HG03558 (cell line): ENCODE data around the gene CASP2.
A peak's percentile ranks its signal among the peaks of the same experiment; 100 is the strongest.
"Not testable (repeated sequence)": the region's sequence is repeated elsewhere in the genome, so short reads cannot be mapped to it uniquely, and the experiment has no call there.

Source experiments
- ATAC-seq: cut with Tn5 transposase; IDR thresholded peaks from one replicate; pipeline ENCODE4 v1.9.1; 2021; ENCODE audit warnings: moderate number of reproducible peaks; ENCODE audit not compliant: unreplicated experiment; ENCODE audit errors: extremely low read depth

CASP2 gene

GRCh38 chr7:143263266-143264195 is 24.6 kb upstream of the CASP2 start, which contains the start of gene GSTK1:
Gene GSTK1, plus strand, starts transcription at chr7:143263441. Its CDS starts 73 bp downstream, at chr7:143263514.
- peak; percentile 98 for ATAC-seq

GRCh38 chr7:143264196-143264568 is 24.0 kb upstream of the CASP2 start:
- ATAC-seq: not testable (repeated sequence)

GRCh38 chr7:143265017-143265693 is 23.0 kb upstream of the CASP2 start:
- ATAC-seq: no peak

GRCh38 chr7:143269251-143269650 is 18.9 kb upstream of the CASP2 start:
- no peak for ATAC-seq

- no peak for ATAC-seq
Measured at GRCh38 chr7:143271240-143271639, 16.9 kb upstream of the CASP2 start.

GRCh38 chr7:143272871-143273270 is 15.3 kb upstream of the CASP2 start:
- ATAC-seq: no peak

GRCh38 chr7:143279186-143280098 is 8.7 kb upstream of the CASP2 start:
- ATAC-seq: no peak

- no peak for ATAC-seq
Measured at GRCh38 chr7:143280160-143280559, 8.0 kb upstream of the CASP2 start.

- ATAC-seq: no peak
Measured at GRCh38 chr7:143280566-143280965, 7.6 kb upstream of the CASP2 start.

- ATAC-seq: no peak
Measured at GRCh38 chr7:143281529-143281928, 6.6 kb upstream of the CASP2 start.

GRCh38 chr7:143282124-143282523 is 6.0 kb upstream of the CASP2 start:
- ATAC-seq: no peak

GRCh38 chr7:143283381-143283780 is 4.8 kb upstream of the CASP2 start:
- ATAC-seq: no peak

GRCh38 chr7:143284591-143285469 is 3.3 kb upstream of the CASP2 start, which contains the start of gene TMEM139:
Gene TMEM139, plus strand, starts transcription at chr7:143284958. Its CDS starts 1,000 bp downstream, at chr7:143285958.
- ATAC-seq: no peak

GRCh38 chr7:143285470-143285778 is 2.7 kb upstream of the CASP2 start:
- ATAC-seq: no peak

- ATAC-seq: no peak
Measured at GRCh38 chr7:143285806-143286521, 2.2 kb upstream of the CASP2 start.

GRCh38 chr7:143286522-143286890 is 1.6 kb upstream of the CASP2 start:
- no peak for ATAC-seq

GRCh38 chr7:143287339-143287934 is 714 bp upstream of the CASP2 start:
- ATAC-seq: no peak

GRCh38 chr7:143288836-143289235 is 685 bp downstream of the CASP2 start:
- ATAC-seq: no peak

GRCh38 chr7:143289421-143289820 is 1.3 kb downstream of the CASP2 start:
- no peak for ATAC-seq
